NCI-H526 treated with DMSO at 0.1 percent for 48 hours (cell line): Measurements from ENCODE around the gene HSD17B1.
"Not testable (repeated sequence)": the region's sequence is repeated elsewhere in the genome, so short reads cannot be mapped to it uniquely, and the experiment has no call there.

Source experiments
- DNase-seq: peaks from one replicate; lab custom pipeline; 2025; lab: John Stamatoyannopoulos, UW

Gene HSD17B1, protein sequence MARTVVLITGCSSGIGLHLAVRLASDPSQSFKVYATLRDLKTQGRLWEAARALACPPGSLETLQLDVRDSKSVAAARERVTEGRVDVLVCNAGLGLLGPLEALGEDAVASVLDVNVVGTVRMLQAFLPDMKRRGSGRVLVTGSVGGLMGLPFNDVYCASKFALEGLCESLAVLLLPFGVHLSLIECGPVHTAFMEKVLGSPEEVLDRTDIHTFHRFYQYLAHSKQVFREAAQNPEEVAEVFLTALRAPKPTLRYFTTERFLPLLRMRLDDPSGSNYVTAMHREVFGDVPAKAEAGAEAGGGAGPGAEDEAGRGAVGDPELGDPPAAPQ

GRCh38 chr17:42552736-42553135 lies at the start of gene HSD17B1:
Gene HSD17B1, plus strand, starts transcription at chr17:42552923. Its CDS starts 11 bp downstream, at chr17:42552934.
- not testable (repeated sequence) for DNase-seq

GRCh38 chr17:42502926-42503325 lies 49.8 kb upstream of the HSD17B1 start:
- no peak for DNase-seq

GRCh38 chr17:42507671-42508070 lies 45.1 kb upstream of the HSD17B1 start:
- no peak for DNase-seq

GRCh38 chr17:42508426-42509165 lies 44.1 kb upstream of the HSD17B1 start:
- no peak for DNase-seq

DNA sequence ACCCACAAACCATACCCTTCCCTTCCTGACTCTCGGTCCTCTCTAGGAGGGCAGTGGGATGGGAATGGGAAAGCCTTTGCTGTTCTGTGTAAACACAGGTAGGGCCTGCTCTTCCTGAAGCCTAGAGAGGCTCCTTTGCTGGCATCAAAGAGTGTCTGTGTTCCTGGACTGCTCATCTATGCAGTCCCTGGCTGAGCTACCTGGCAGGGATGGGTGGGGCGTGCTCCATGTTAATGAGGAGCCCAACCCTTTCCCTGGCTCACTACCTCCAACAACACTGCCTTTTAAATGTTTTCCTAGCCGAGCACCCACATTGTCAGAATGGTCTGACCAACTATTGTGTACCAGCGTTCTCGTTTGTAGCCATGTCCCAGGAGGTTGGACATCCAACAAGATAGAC lies 43.3 kb upstream of the HSD17B1 start:
- no peak for DNase-seq

DNA sequence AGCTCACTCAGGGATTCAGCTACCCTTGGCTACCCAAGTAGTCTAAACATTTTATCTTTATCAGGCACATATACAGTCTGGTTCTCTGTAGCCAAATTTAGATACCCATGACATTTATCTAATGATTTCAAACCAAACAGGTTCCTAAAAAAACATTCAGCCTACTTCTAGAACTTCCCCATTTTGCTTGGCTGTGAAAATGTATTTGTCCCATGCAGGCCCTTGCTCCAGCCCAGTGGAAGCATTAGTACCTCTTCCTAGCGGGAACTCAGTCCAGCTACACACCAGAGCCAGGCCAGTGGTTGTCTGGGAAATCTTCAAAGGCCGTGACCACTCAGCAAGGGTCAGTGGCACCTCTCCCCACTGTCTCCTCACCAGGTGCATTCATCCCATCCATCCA lies 42.9 kb upstream of the HSD17B1 start:
- DNase-seq: no peak

DNA sequence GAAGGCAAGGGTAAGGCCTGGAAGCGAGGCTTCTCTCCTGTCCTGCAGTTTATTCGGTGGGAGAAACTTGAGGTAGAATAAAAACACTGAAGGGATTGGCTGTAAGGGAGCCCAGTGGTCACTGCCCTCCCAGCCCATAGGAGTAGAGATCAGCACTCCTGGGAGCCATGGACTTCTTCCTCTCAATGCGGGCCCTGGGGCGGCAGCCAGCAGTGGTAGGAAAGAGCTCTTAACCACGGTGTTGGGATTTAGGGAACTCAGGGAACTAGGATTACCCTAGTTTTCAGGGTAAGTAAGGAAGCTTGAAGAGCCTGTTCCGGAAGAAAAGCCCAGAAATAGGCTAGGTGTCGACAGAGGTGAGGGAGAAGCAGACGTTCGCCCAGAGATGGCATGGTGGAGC lies 40.5 kb upstream of the HSD17B1 start:
- no peak for DNase-seq

DNA sequence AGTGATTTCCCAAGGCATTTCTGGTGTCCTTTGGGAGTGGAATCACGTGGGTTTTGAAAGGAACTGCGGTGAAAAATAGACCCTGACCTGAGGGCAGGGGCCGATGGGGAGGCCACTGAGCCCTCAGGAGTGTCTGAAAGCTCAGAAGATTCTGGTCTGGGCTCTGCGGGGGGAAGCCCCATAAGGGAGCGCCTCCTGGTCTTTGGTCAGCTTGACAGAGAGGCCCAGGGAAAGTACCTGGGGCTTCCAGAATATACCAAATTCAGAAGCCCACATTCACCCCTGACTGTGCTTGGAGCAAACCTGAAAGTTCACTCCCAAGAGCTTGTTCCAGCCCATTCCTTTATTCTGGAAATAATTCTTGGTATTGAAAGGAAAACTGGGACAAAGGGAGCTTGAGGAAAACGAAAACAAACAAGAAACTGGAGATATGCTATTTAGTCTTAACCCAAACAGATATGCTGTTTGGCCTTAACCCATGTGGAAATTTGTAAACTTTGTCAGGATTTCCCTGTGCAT lies 39.9 kb upstream of the HSD17B1 start:
- DNase-seq: no peak

GRCh38 chr17:42513686-42514085 lies 39.0 kb upstream of the HSD17B1 start:
- no peak for DNase-seq

DNA sequence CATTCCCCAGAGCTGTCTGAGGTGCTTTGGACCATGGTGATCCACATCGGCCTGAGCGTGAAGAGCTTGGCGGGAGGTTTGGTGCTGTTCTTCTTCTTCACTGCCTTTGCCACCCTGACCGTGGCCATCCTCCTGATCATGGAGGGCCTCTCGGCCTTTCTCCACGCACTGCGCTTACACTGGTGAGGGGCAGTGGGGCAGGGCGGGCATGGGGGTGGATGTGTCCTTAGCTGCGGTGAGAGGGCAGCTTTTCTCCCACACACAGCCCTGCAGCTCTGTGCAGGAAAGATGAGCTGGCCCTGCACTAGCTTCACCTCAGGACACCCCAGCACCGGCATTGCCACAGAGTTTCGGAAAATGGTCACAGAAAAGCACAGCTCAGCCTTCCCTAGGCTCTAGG lies 38.4 kb upstream of the HSD17B1 start:
- no peak for DNase-seq

DNA sequence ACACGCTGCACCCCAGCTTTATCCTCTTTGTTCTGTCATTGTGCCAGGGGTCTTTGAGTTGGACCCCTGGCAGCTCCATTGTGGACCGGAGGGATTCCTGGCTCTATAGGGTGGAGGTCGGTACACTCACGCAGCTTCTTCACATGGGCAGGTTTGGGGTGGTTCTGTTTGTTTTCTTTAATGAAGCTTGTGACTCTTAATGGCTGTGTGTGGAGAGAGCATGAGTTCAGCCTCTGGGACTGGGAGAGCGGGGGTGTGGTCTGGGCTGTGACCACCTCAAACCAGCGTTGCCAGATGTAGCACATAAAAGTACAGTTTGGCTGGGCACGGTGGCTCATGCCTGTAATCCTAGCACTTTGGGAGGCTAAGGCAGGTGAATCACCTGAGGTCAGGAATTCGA lies 37.9 kb upstream of the HSD17B1 start:
- no peak for DNase-seq

- peak; percentile 16 for DNase-seq
Observed at GRCh38 chr17:42517516-42517915, 35.2 kb upstream of the HSD17B1 start.

GRCh38 chr17:42518046-42518754 lies 34.5 kb upstream of the HSD17B1 start:
- DNase-seq: no peak

- no peak for DNase-seq
Observed at GRCh38 chr17:42518755-42519545, 33.8 kb upstream of the HSD17B1 start.

GRCh38 chr17:42519546-42520491 lies 32.9 kb upstream of the HSD17B1 start:
- DNase-seq: no peak

GRCh38 chr17:42520540-42520951 lies 32.2 kb upstream of the HSD17B1 start:
- no peak for DNase-seq

GRCh38 chr17:42521036-42521435 lies 31.7 kb upstream of the HSD17B1 start:
- DNase-seq: no peak

- DNase-seq: no peak
Observed at GRCh38 chr17:42521666-42522262, 31.0 kb upstream of the HSD17B1 start.

GRCh38 chr17:42522263-42522790 lies 30.4 kb upstream of the HSD17B1 start:
- DNase-seq: no peak

- no peak for DNase-seq
Observed at GRCh38 chr17:42522798-42523278, 29.9 kb upstream of the HSD17B1 start.
